Measurements from ENCODE around the gene RPUSD1. TPM values are rescaled to one million over a fixed set of nuclear protein-coding genes. Genes with fewer than 3 reads are reported as not detected.

RPUSD1 gene
- total RNA-seq, 1 experiment from 2014 or later: 24.9 TPM

- Mint-ChIP-seq H3K4me3 (ENCODE audit: unreplicated experiment) (peak overlapping the region; percentile 74), H3K27me3 (ENCODE audit: insufficient read depth, unreplicated experiment) (no peaks in the 10 kb centered on the region), H3K9me3 (ENCODE audit: unreplicated experiment) (no peaks in the 10 kb centered on the region), H3K4me1 (ENCODE audit: insufficient read depth, unreplicated experiment) (peaks cover 6% of the 10 kb centered on the region), H3K36me3 (ENCODE audit: insufficient read depth, unreplicated experiment) (peaks cover 35% of the 10 kb centered on the region), H3K27ac (ENCODE audit: low read depth, unreplicated experiment) (peak overlapping the region; percentile 84)
- CTCF ChIA-PET: interaction anchor here (0.5 to 5.9 kb wide), 11 partner anchors 8 to 679 kb away, joined by 3 to 37 read pairs (median 6); partner anchors contain the start of gene MSLN
- intact Hi-C loops (cut with micrococcal nuclease): no loop called here
- DNase-seq (ENCODE audit: unreplicated experiment): no peak
- TF ChIP-seq, protein P1, sequence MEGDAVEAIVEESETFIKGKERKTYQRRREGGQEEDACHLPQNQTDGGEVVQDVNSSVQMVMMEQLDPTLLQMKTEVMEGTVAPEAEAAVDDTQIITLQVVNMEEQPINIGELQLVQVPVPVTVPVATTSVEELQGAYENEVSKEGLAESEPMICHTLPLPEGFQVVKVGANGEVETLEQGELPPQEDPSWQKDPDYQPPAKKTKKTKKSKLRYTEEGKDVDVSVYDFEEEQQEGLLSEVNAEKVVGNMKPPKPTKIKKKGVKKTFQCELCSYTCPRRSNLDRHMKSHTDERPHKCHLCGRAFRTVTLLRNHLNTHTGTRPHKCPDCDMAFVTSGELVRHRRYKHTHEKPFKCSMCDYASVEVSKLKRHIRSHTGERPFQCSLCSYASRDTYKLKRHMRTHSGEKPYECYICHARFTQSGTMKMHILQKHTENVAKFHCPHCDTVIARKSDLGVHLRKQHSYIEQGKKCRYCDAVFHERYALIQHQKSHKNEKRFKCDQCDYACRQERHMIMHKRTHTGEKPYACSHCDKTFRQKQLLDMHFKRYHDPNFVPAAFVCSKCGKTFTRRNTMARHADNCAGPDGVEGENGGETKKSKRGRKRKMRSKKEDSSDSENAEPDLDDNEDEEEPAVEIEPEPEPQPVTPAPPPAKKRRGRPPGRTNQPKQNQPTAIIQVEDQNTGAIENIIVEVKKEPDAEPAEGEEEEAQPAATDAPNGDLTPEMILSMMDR (IDR thresholded peaks at IDR 0.05; ENCODE audit: unreplicated experiment): no peak
- BruUV-seq (replicated peaks): TSS peak; percentile 37
- POLR2A ChIA-PET: interaction anchor here (0.6 to 3.6 kb wide), 16 partner anchors 11 to 56 kb away, joined by 3 to 26 read pairs (median 6); partner anchors contain the start of genes ANTKMT, CCDC78, HAGHL and JMJD8
Observed at GRCh38 chr16:739560-740458, 48.4 kb downstream of the RPUSD1 start.

DNA sequence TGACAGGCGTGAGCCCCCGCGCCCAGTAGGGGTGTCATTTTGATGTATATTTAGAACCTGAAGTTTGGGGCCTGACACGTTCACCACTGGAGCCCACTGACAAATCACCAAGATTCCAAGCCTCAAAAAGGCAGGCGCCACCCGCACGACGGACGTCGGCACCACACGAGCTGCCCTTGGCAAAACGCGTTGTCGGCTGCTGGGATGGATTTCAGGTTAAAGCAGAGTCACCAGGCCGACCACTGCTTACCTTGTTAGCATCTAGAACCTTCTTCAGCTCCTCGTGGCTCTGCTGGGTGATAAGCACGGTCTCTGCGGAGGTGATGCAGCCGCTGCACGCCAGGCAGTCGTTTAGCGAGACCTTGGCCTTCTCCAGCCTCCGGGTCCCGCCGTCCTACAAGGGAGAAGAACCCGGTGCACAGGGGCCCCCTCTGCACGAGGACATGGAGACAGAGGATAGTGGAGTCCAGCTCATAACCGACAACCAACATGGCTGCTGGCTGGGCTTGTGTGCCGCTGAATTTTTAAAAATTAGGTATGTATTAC, 51.2 kb downstream of the RPUSD1 start:
- Mint-ChIP-seq H3K9me3 (ENCODE audit: unreplicated experiment) (no peaks in the 10 kb centered on the region), H3K27ac (ENCODE audit: low read depth, unreplicated experiment) (no peak overlapping the region), H3K4me1 (ENCODE audit: insufficient read depth, unreplicated experiment) (peaks cover 6% of the 10 kb centered on the region), H3K36me3 (ENCODE audit: insufficient read depth, unreplicated experiment) (peaks cover 42% of the 10 kb centered on the region), H3K27me3 (ENCODE audit: insufficient read depth, unreplicated experiment) (no peaks in the 10 kb centered on the region), H3K4me3 (ENCODE audit: unreplicated experiment) (no peak overlapping the region)
- TF ChIP-seq, protein P1 (IDR thresholded peaks at IDR 0.05; ENCODE audit: unreplicated experiment): no peak
- BruUV-seq (replicated peaks): no TSS peak
- DNase-seq (ENCODE audit: unreplicated experiment): no peak
- intact Hi-C loops (cut with micrococcal nuclease): no loop called here
- CTCF ChIA-PET: interaction anchor here (0.8 to 5.9 kb wide), 4 partner anchors 25 to 320 kb away, joined by 3 to 37 read pairs (median 4); no protein-coding TSS in a partner anchor
- POLR2A ChIA-PET: interaction anchor here (0.7 to 4.1 kb wide), 8 partner anchors 10 to 51 kb away, joined by 3 to 31 read pairs (median 4); partner anchors contain the start of genes ANTKMT, CCDC78, CHTF18 and FBXL16

DNA sequence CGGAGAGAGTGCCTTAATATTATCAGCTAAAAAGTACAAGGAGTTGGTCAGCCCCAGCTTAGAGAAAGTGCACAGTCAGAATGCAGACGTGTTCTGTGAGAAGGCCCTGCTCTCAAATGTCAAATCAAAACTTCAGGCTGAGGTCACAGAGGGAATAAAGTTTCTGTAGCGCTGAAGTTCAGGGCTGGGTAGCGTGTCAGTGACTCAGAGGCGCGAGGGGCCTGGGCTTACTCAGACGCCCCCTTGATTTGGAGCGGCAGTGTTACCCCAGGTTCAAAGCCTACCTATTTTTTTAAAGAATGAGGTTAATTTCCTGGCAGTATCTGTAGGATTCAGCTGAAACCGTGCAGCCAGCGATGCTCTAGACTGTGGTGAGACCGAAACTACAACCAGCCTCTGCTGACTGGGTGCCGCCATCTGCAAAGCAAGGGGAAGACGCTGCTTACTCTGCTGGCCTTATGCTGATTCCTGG, 52.2 kb downstream of the RPUSD1 start:
- intact Hi-C loops (cut with micrococcal nuclease): no loop called here
- DNase-seq (ENCODE audit: unreplicated experiment): no peak
- Mint-ChIP-seq H3K4me3 (ENCODE audit: unreplicated experiment) (no peak overlapping the region), H3K36me3 (ENCODE audit: insufficient read depth, unreplicated experiment) (peaks cover 46% of the 10 kb centered on the region), H3K4me1 (ENCODE audit: insufficient read depth, unreplicated experiment) (peaks cover 6% of the 10 kb centered on the region), H3K27me3 (ENCODE audit: insufficient read depth, unreplicated experiment) (no peaks in the 10 kb centered on the region), H3K27ac (ENCODE audit: low read depth, unreplicated experiment) (no peak overlapping the region), H3K9me3 (ENCODE audit: unreplicated experiment) (no peaks in the 10 kb centered on the region)
- BruUV-seq (replicated peaks): no TSS peak
- POLR2A ChIA-PET: interaction anchor here (1.2 to 4.1 kb wide), 3 partner anchors 9 to 45 kb away, joined by 4 to 31 read pairs (median 25); partner anchors contain the start of genes ANTKMT, CCDC78 and HAGHL
- TF ChIP-seq, protein P1 (IDR thresholded peaks at IDR 0.05; ENCODE audit: unreplicated experiment): no peak
- CTCF ChIA-PET: interaction anchor here (0.6 to 0.8 kb wide), 2 partner anchors 20 to 309 kb away, joined by 3 read pairs; no protein-coding TSS in a partner anchor

Measured in MCF 10A (cell line).